ENCODE results near the gene PDE8A. TPM values are rescaled to one million over a fixed set of nuclear protein-coding genes. Genes with fewer than 3 reads are reported as not detected.
"Not testable (repeated sequence)": the region's sequence is repeated elsewhere in the genome, so short reads cannot be mapped to it uniquely, and the experiment has no call there.

The PDE8A gene
- total RNA-seq, 1 donor, result 36.9 TPM

- H3K4me3 ChIP-seq (ENCODE audit: low read length), result no peak overlapping the region
- H3K27me3 ChIP-seq (ENCODE audit: insufficient read depth, low read length), result no peaks in the 10 kb centered on the region
- H3K9me3 ChIP-seq (ENCODE audit: low read depth, low read length), result no peaks in the 10 kb centered on the region
- H3K4me1 ChIP-seq (ENCODE audit: insufficient read depth, low read length), result peaks cover 45% of the 10 kb centered on the region
Measured at GRCh38 chr15:85008474-85009260, 27.0 kb downstream of the PDE8A start.

- Histone ChIP-seq H3K4me1 (ENCODE audit: insufficient read depth, low read length) (peaks cover 43% of the 10 kb centered on the region), H3K27me3 (ENCODE audit: insufficient read depth, low read length) (no peaks in the 10 kb centered on the region), H3K9me3 (ENCODE audit: low read depth, low read length) (no peaks in the 10 kb centered on the region), H3K4me3 (ENCODE audit: low read length) (no peak overlapping the region)
Measured at GRCh38 chr15:85009435-85009834, 27.8 kb downstream of the PDE8A start.

GRCh38 chr15:85010071-85010385 is 28.4 kb downstream of the PDE8A start:
- peaks cover 40% of the 10 kb centered on the region for H3K4me1 ChIP-seq (ENCODE audit: insufficient read depth, low read length)

GRCh38 chr15:85010386-85011159 is 28.9 kb downstream of the PDE8A start:
- H3K4me1 ChIP-seq (ENCODE audit: insufficient read depth, low read length), result peaks cover 39% of the 10 kb centered on the region
- no peak overlapping the region for H3K4me3 ChIP-seq (ENCODE audit: low read length)
- no peaks in the 10 kb centered on the region for H3K9me3 ChIP-seq (ENCODE audit: low read depth, low read length)
- no peaks in the 10 kb centered on the region for H3K27me3 ChIP-seq (ENCODE audit: insufficient read depth, low read length)

More at GRCh38 chr15:85010071-85010385, 28.4 kb downstream of the PDE8A start:
- H3K27me3 ChIP-seq (ENCODE audit: insufficient read depth, low read length), result no peaks in the 10 kb centered on the region
- no peaks in the 10 kb centered on the region for H3K9me3 ChIP-seq (ENCODE audit: low read depth, low read length)
- no peak overlapping the region for H3K4me3 ChIP-seq (ENCODE audit: low read length)

DNA sequence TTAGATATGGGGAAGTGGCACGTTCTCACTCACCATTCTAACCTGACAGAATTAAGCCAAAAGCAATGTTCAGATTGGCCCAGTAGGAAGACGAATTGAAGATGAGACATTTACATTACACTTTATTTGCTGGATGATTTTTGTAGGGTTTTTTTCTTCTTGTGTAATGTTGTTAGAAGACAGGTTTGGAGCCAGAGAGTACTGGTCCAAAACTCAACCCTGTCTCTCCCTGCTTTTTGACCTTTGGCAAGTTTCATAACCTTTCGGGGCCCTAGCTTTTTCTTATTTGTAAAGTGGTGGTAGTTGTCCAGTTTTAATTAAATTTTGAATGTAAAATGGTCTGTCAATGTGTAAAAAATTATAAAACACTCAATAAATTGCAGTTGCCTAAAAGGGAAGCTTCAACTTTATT is 29.5 kb downstream of the PDE8A start:
- H3K4me1 ChIP-seq (ENCODE audit: insufficient read depth, low read length), result peaks cover 39% of the 10 kb centered on the region
- no peaks in the 10 kb centered on the region for H3K27me3 ChIP-seq (ENCODE audit: insufficient read depth, low read length)

DNA sequence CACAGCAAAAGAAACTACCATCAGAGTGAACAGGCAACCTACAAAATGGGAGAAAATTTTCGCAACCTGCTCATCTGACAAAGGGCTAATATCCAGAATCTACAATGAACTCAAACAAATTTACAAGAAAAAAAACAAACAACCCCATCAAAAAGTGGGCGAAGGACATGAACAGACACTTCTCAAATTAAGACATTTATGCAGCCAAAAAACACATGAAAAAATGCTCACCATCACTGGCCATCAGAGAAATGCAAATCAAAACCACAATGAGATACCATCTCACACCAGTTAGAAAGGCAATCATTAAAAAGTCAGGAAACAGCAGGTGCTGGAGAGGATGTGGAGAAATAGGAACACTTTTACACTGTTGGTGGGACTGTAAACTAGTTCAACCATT is 30.1 kb downstream of the PDE8A start:
- H3K4me3 ChIP-seq (ENCODE audit: low read length); H3K27me3 ChIP-seq (ENCODE audit: insufficient read depth, low read length); H3K9me3 ChIP-seq (ENCODE audit: low read depth, low read length): not testable (repeated sequence)
- H3K4me1 ChIP-seq (ENCODE audit: insufficient read depth, low read length), result peaks cover 39% of the 10 kb centered on the region

More for the DNA sequence above, 29.5 kb downstream of the PDE8A start:
- Histone ChIP-seq H3K4me3 (ENCODE audit: low read length) (no peak overlapping the region), H3K9me3 (ENCODE audit: low read depth, low read length) (no peaks in the 10 kb centered on the region)

- Histone ChIP-seq H3K9me3 (ENCODE audit: low read depth, low read length) (no peaks in the 10 kb centered on the region), H3K4me3 (ENCODE audit: low read length) (no peak overlapping the region), H3K27me3 (ENCODE audit: insufficient read depth, low read length) (no peaks in the 10 kb centered on the region), H3K4me1 (ENCODE audit: insufficient read depth, low read length) (peaks cover 29% of the 10 kb centered on the region)
Measured at GRCh38 chr15:85013785-85014184, 32.1 kb downstream of the PDE8A start.

GRCh38 chr15:85014932-85015331 is 33.3 kb downstream of the PDE8A start:
- Histone ChIP-seq H3K4me1 (ENCODE audit: insufficient read depth, low read length) (peaks cover 26% of the 10 kb centered on the region), H3K9me3 (ENCODE audit: low read depth, low read length) (no peaks in the 10 kb centered on the region), H3K4me3 (ENCODE audit: low read length) (no peak overlapping the region), H3K27me3 (ENCODE audit: insufficient read depth, low read length) (no peaks in the 10 kb centered on the region)

GRCh38 chr15:85016275-85016674 is 34.6 kb downstream of the PDE8A start:
- Histone ChIP-seq H3K4me1 (ENCODE audit: insufficient read depth, low read length) (peaks cover 16% of the 10 kb centered on the region), H3K27me3 (ENCODE audit: insufficient read depth, low read length) (no peaks in the 10 kb centered on the region), H3K4me3 (ENCODE audit: low read length) (no peak overlapping the region), H3K9me3 (ENCODE audit: low read depth, low read length) (no peaks in the 10 kb centered on the region)

DNA sequence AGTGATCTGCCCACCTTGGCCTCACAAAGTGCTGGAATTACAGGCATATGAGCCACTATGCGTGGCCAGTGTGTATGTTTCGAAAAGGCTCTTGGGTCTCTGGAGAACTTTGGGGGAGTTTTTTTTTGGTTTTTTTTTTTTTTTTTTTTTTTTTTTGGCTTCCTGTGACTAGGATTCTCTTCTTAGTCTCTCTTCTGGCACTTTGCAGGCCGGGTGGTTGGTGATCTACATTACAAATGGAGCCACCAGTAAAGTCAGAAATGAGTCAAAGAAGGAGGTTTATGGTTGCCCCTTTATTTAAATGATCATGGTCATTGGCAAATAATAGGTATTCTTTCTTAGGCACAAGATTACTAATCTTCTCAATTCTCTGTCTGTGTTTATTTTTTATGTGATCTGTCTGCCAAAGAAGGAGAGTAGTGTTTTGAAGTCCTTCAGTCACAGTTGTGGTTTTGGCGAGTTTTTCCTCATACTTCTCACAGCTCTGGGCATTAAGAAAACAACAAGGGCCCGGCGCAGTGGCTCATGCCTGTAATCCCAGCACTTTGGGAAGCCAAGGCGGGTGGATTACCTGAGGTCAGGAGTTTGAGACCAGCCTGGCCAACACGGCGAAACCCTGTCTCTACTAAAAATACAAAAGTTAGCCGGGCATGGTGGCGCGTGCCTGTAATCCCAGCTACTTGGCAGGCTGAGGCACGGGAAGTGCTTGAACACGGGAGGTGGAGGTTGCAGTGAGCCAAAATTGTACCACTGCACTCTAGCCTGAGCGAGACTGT is 38.3 kb downstream of the PDE8A start:
- Histone ChIP-seq H3K27me3 (ENCODE audit: insufficient read depth, low read length) (no peaks in the 10 kb centered on the region), H3K9me3 (ENCODE audit: low read depth, low read length) (no peaks in the 10 kb centered on the region), H3K4me1 (ENCODE audit: insufficient read depth, low read length) (peaks cover 8% of the 10 kb centered on the region), H3K4me3 (ENCODE audit: low read length) (no peak overlapping the region)

- Histone ChIP-seq H3K4me1 (ENCODE audit: insufficient read depth, low read length) (no peaks in the 10 kb centered on the region), H3K9me3 (ENCODE audit: low read depth, low read length) (no peaks in the 10 kb centered on the region), H3K4me3 (ENCODE audit: low read length) (no peak overlapping the region), H3K27me3 (ENCODE audit: insufficient read depth, low read length) (no peaks in the 10 kb centered on the region)
Measured at GRCh38 chr15:85021409-85021808, 39.8 kb downstream of the PDE8A start.

GRCh38 chr15:85022860-85023403 is 41.3 kb downstream of the PDE8A start:
- Histone ChIP-seq H3K4me1 (ENCODE audit: insufficient read depth, low read length) (no peaks in the 10 kb centered on the region), H3K4me3 (ENCODE audit: low read length) (no peak overlapping the region), H3K9me3 (ENCODE audit: low read depth, low read length) (no peaks in the 10 kb centered on the region), H3K27me3 (ENCODE audit: insufficient read depth, low read length) (no peaks in the 10 kb centered on the region)

GRCh38 chr15:85024003-85024402 is 42.3 kb downstream of the PDE8A start:
- Histone ChIP-seq H3K4me3 (ENCODE audit: low read length) (no peak overlapping the region), H3K27me3 (ENCODE audit: insufficient read depth, low read length) (no peaks in the 10 kb centered on the region), H3K4me1 (ENCODE audit: insufficient read depth, low read length) (no peaks in the 10 kb centered on the region), H3K9me3 (ENCODE audit: low read depth, low read length) (no peaks in the 10 kb centered on the region)

DNA sequence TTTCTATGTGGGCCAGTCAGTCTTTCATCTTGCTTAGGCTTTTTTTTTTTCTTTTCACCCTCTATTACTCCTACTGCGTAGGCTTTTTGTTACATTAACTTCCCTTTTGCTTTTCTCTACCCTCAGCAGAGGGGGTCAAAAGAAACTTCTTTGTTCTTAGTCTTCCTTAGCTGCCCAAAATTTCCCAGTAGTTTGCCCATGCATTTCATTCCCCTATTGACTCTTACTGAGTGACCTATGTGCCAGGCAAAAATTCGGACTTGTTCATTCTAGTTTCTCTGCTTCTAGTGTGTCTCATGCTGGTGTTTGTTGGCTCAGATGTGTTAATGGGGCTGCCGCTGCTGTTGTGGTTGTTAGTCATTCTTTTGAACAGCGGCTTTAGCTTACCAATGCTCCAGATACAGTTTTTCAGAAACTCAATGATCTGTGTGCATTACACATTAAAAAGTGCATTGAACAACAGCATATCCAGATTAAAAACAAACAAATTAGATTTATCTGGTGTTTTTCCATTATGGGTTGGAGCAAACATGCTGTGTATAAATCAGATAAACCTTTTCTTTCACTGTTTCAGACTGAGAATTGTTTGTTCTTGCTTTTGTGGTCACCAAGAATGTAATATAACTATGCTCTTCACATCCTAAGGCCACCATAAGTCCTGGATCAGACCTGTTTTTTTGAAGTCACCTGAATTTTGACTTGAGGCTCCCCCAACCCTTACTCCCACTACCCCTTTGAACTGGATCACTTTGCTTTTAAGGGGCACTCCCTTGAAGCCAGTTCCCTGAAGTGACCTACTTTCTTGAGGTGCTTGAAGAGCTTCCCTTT is 43.1 kb downstream of the PDE8A start:
- no peak overlapping the region for H3K4me3 ChIP-seq (ENCODE audit: low read length)
- H3K9me3 ChIP-seq (ENCODE audit: low read depth, low read length), result no peaks in the 10 kb centered on the region
- peaks cover 2% of the 10 kb centered on the region for H3K4me1 ChIP-seq (ENCODE audit: insufficient read depth, low read length)
- H3K27me3 ChIP-seq (ENCODE audit: insufficient read depth, low read length), result no peaks in the 10 kb centered on the region

All from mononuclear cell (primary cell).